ENCODE data around the gene OR2V1.
"Not testable (repeated sequence)": the region's sequence is repeated elsewhere in the genome, so short reads cannot be mapped to it uniquely, and the experiment has no call there.

The OR2V1 gene

GRCh38 chr5:181156758-181157157 is 25.8 kb upstream of the OR2V1 start:
- Histone ChIP-seq H3K4me3 (no peak overlapping the region), H3K27ac (no peak overlapping the region)
- no peak for TF ChIP-seq CTCF (IDR thresholded peaks at IDR 0.05)
- DNase-seq (ENCODE audit: low spot score) = no peak

- no peak for DNase-seq (ENCODE audit: low spot score)
- Histone ChIP-seq H3K4me3 (no peak overlapping the region), H3K27ac (no peak overlapping the region)
- no peak for TF ChIP-seq CTCF (IDR thresholded peaks at IDR 0.05)
Observed at GRCh38 chr5:181153814-181154213, 22.8 kb upstream of the OR2V1 start.

GRCh38 chr5:181152406-181152805 is 21.4 kb upstream of the OR2V1 start:
- DNase-seq (ENCODE audit: low spot score) = no peak
- Histone ChIP-seq H3K4me3 (no peak overlapping the region), H3K27ac (no peak overlapping the region)
- no peak for TF ChIP-seq CTCF (IDR thresholded peaks at IDR 0.05)

GRCh38 chr5:181151146-181151545 is 20.2 kb upstream of the OR2V1 start:
- DNase-seq (ENCODE audit: low spot score) = no peak
- no peak overlapping the region for H3K4me3 ChIP-seq
- no peak overlapping the region for H3K27ac ChIP-seq
- no peak for TF ChIP-seq CTCF (IDR thresholded peaks at IDR 0.05)

GRCh38 chr5:181149806-181150733 is 19.1 kb upstream of the OR2V1 start:
- H3K4me3 ChIP-seq = no peak overlapping the region
- H3K27ac ChIP-seq = no peak overlapping the region
- DNase-seq (ENCODE audit: low spot score) = no peak
- no peak for TF ChIP-seq CTCF (IDR thresholded peaks at IDR 0.05)

- no peak for DNase-seq (ENCODE audit: low spot score)
- H3K4me3 ChIP-seq = no peak overlapping the region
- no peak overlapping the region for H3K27ac ChIP-seq
- no peak for TF ChIP-seq CTCF (IDR thresholded peaks at IDR 0.05)
Observed at GRCh38 chr5:181149355-181149754, 18.4 kb upstream of the OR2V1 start.

GRCh38 chr5:181146927-181147636 is 16.1 kb upstream of the OR2V1 start, which contains the start of gene OR2V2:
TSS of gene OR2V2 (plus strand) at chr5:181147586. CDS start at chr5:181154943, 7,357 bp downstream.
- not testable (repeated sequence) for H3K27ac ChIP-seq; H3K4me3 ChIP-seq; DNase-seq (ENCODE audit: low spot score)

Measured in coronary artery (tissue), 2 donors.